COLO668 (cell line): ENCODE measurements around the gene LRP5.

Experiments used
- DNase-seq: peaks from one replicate; lab custom pipeline; 2025; ENCODE audit not compliant: unreplicated experiment; lab: John Stamatoyannopoulos, UW

Gene LRP5

DNA sequence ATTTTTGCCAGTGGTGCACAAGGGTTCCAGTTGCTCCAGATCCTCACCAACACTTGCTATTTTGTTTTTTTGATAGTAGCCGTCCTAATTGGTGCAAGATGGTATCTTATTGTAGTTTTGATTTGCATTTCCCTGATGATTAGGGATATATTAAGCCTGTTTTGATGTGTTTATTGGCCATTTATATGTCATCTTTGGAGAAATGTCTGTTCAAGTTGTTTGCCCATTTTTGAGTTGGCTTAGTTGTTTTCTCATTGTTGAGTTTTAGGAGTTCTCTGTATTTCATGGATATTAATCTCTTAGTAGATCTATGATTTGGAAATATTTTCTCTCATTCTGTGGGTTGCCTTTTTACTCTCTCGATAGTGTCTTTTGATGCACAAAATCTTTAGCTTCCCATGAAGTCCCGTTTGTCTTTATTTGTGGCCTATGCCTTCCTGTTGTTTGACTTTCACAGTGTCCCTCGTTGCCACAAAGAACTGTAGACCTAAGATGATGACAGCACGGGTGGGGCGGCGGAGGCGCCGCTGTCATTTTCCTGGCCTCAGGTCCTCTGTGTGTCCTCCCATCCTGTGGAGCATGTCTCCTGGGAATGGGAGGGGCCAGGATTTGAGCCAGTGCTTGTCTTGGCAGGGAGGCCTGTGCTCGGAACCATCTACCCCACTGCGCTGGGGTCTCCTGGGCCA, 33.5 kb downstream of the LRP5 start:
- DNase-seq: no peak

DNA sequence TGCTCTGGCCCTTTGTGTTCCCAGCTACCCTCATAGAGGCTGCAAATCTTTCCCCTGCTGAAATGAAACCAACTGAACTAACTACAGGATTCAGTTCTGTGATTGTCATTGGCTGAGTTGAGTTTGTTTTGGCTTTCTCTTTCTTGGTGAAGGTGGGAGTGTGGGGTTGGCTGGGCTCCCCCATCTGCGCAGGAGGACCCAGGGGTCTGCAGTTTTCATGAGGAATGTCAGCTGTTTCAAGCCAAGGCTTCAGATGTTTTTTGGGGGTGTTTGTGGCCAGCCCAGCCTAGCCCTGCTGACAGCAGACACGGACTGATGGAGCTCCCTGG, 34.0 kb downstream of the LRP5 start:
- DNase-seq: no peak

DNA sequence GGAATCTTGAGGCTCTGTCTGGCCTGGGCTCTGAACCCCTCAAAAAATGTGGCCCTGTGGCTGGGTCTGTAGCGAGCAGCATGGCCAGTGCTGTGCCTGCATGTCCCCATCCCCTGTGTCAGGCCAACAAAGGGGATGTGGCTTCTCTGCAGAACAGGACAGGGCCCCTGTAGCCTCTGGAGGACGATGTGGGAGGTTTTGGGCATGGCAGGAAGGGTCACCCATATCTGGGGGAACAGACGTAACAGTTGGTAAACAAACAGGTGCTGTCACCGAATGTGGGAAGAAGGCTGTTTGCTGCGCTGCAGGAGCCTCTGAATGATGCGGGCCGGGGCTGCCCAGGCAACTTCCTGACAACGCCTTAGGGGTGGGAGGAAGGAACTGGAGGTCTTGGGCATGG, 35.0 kb downstream of the LRP5 start:
- DNase-seq: no peak

DNA sequence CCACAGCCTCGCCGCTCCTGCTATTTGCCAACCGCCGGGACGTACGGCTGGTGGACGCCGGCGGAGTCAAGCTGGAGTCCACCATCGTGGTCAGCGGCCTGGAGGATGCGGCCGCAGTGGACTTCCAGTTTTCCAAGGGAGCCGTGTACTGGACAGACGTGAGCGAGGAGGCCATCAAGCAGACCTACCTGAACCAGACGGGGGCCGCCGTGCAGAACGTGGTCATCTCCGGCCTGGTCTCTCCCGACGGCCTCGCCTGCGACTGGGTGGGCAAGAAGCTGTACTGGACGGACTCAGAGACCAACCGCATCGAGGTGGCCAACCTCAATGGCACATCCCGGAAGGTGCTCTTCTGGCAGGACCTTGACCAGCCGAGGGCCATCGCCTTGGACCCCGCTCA, 35.5 kb downstream of the LRP5 start:
- no peak for DNase-seq

- DNase-seq: no peak
Measured at GRCh38 chr11:68349461-68350249, 37.3 kb downstream of the LRP5 start.

- DNase-seq: no peak
Measured at GRCh38 chr11:68350759-68351449, 38.5 kb downstream of the LRP5 start.

DNA sequence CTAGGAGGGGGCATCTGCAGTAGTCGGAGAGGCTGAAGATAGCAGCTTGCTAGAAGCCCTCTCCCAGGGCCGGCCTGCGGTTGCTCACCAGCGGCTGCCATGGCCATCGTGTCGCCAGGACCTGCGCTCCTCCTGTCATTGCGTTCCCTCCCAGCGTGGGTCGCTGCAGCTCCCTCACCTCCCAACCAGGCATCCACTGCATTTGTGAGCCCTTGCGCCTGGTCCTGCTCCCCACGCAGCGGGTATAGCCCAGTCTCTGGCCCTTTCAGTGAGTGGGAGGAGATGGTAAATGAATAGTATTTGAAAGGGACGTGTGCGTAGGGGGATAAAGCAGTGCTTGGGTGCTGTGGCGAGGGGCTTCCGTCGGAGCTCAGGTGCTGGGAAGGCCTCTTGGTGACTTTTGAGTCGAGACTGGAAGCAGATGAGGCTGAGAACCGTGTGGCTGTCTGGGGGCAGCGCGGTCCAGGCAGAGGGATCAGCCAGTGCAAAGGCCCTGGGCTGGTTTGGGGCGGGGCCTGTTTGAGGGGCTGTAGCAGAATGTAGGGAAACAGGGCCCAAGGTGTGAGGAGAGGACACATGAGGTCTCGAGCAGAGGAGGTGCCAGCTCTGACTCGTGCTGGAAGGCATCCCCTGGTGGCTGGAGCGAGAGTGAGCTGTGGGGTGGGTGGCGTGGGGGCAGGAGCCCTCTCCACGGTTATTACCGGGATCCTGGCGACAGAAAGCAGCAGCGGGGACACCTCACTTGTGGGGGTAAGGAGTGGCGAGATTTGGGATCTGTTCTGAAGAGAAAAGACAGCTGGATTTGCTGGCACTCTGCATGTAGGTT, 39.3 kb downstream of the LRP5 start:
- DNase-seq: no peak

DNA sequence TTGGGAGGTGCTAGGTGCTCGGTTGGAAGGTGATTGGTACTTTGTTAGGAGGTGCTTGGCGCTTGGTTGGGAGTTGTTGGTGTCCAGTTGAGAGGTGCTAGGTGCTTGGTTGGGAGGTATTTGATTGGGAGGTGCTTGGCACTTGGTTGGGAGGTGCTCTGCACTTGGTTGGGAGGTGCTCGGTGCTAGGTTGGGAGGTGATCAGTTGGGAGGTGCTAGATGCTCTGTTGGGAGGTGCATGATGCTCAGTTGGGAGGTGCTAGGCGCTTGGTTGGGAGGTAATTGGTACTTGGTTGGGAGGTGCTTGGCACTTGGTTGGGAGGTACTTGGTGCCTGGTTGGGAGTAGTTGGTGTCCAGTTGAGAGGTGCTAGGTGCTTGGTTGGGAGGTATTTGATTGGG, 40.2 kb downstream of the LRP5 start:
- no peak for DNase-seq

DNA sequence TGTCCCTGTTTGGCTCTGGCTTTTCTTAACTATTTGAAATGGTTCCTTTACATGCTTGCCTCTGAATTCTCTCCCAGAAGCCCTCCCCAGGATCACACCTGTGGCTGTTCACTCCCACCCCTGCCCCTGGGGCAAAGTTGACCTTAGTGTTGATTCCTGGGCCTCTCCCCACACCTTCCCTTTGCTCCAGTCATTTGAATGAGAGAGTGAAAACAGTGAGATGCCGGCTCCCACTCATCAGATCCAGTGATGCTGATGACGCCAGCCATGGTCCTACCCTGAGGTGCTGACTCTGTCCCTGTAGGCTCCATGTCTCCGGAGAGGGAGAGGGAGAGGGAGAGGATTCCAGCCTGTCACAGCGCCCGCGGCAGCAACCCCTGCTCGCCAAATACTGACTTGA, 40.7 kb downstream of the LRP5 start:
- no peak for DNase-seq

DNA sequence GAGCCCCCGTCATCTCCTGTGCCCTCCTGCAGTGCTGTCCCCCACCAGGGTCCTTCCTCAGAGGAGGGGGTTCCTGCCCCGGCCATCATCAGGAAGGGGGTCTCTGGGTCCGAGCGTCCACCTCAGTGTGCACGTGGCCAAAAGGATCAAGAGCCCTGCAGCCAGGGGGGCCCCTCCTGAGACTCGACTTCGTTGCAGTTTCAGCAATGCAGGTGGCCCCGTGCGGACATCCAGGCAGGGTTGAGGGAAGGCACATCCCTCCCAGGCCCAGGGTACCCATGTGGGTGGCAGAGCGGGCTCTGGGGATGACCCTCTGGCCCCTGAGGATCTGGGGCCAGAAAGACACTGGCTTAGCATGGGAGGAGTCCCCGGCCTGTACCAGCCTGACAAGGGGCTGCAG, 41.3 kb downstream of the LRP5 start:
- DNase-seq: no peak

DNA sequence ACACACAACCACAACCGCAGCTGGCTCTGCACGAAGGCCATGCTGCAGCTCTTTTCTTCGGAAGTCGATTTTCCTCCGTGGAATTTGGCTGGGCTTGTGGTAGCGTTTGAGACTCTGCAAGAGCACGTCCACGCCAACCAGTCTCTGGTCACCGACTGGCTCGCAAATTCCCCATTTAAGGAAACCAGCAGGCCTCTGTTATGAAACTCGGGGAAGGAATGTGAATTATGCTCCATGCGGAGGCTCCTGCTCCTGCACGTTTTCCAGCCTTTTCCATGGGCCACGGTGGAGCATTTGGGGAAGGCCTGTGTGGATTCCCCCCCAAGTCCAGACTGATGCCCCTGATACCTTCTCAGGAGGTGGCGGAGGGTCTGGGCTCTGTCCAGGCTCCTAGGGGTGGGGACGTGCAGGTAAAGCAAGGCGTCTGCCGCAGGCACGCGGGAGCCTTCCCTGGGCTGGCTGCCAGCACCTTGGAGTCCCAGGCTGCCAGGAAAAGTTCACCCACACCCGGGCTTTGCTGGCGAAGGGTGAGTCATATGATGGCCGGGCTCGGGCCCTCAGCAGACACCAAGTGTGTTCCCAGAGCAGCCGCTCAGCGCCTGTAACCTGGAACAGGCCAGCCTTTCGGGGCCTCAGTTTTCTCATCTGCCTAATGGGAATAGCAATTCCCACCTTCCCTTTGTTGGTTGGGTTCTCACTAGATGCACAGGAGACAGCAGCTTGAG, 41.9 kb downstream of the LRP5 start:
- no peak for DNase-seq

DNA sequence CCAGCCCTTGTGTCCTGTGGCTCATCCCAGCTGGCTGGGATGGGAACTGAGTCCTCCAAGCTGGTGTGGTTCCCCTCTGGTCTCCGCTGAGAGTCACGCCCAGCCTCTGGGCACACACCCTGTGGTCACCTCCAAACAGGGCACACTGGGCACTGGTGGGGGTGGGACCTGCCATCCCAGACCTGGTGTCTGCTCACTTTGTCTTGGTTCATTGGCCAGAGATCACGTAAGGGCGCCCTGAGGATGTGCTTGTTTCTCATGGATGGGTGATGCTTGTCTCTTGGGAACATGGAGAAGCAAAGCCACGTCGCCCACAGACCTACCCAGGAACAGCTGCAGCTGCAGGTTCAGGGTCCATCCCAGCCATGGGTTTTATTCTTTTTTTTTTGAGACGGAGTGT, 43.1 kb downstream of the LRP5 start:
- no peak for DNase-seq

GRCh38 chr11:68357568-68357967, 45.2 kb downstream of the LRP5 start:
- DNase-seq: no peak

GRCh38 chr11:68358416-68358815, 46.0 kb downstream of the LRP5 start:
- DNase-seq: no peak

DNA sequence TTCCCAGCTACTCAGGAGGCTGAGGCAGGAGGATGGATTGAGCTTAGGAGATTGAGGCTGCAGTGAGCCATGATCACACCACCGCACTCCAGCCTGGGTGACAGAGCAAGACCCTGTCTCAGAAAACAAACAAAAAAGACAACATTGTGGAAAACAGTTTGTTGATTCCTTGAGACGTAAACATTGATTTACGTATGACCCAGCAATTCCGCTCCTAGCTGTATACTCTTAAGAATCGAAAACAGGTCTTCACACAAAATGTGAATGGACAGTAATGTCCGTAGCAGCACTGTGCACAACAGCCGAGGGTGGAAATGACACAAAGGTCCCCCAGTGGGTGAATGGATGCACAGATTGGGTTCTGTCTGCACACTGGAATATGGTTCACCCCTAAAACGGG, 49.3 kb downstream of the LRP5 start:
- no peak for DNase-seq

DNA sequence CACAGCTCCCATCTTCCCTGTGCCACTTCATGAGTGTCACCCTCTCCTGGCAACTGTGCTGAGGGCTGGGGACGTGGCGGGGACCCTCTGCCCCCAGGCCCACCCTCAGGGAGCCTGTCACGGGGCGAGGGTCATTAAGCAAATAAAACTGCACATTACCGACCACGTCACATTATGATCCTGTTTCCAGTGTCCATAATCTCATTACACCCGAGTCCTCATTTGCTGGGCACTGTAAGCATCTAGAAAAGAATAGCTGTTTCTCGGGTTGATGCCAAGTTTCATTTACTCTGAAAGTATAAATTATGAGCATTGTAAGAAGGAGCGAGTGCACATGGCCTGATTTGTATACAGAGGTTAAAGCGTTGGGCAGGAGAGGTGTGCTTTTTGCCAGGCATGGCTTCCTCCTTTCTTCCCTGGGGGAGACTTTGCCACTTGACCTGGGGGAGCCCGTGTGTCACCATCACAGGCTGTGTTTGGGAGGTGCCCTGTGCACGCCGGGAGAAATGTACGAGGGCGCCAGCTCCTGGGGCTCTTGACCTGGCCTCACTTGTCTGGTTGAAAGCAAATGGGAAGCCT, 50.5 kb downstream of the LRP5 start:
- DNase-seq: no peak

DNA sequence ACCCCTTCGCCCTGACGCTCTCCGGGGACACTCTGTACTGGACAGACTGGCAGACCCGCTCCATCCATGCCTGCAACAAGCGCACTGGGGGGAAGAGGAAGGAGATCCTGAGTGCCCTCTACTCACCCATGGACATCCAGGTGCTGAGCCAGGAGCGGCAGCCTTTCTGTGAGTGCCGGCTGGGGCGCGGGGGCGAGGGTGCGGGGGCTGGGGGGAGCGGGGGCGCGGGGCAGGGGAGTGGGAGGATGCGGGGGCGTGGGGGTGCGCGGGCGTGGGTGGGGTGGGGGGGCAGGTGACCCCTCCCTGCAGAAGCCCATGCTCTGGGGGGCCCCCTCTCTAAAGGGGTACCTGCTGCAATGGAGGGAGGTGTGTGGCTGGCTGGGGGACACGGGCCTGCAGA, 51.4 kb downstream of the LRP5 start:
- no peak for DNase-seq

GRCh38 chr11:68364581-68364980, 52.2 kb downstream of the LRP5 start:
- DNase-seq: no peak

DNA sequence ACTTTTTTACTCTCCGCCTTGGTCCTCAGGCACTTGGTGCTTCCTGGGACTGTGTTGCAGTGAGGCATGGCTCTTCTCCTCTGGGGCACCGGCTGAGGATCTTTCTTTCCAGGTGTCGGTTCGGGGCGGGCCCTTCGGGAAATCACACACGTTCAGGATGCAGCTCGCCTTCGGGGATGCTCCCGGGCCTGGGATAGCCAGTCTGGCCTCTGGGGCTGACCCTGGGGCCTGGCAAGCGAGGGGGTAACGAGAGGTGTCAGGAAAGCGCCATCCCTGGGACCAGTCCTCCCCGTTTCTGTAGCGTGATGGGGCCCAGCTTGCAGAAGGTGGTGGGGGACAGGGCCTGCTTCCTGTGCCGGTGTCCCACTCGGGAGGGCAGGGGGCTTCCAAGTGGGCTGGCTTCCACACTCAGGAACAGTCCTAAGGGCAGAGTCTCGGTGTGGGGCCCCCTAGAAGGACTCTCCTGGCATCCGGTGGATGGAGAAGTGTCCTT, 53.6 kb downstream of the LRP5 start:
- DNase-seq: no peak

GRCh38 chr11:68367252-68367651, 54.9 kb downstream of the LRP5 start:
- DNase-seq: no peak
